ENCODE data around the gene C6orf118.

Gene C6orf118

DNA sequence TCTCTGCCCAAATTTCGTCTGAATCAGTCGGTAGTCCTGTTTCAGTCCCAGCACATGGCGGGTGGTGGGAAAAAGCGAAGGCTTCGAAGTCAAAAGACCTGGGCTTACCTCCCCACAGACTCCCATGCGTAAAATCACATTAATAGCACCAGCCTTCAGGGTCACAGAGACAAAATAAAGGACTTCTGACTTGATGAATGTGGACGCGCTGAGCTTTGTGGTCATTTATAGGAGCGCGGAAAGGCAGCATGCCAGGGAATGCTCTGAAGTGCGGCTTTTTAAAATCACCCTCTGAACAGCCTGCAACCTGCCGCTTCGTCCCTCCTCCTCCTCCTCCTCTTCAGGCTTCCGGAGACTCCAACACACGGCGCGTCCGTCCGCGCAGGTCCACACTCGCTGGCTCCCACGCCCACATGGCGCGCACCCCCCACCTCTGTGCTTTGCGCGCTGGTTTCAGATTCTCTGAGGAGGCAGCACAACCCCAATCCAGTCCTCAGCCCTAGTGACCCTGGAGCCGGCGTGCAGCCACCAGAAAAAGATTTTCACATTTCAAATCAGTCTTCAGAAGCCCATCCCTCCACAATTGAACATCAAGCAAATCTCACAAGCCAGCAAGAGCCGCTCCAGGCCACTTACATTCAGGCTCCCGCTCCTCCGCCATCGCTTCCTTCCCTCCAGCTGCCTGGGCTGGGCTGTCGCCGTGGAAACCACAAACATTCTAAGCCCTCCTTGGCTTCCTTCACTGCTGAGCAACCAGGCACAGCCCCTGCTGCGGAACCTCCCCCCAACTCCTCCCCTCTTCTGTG lies at the start of gene C6orf118:
C6orf118 (minus strand) TSS at position 680 of the 806 bp plus-strand sequence; CDS start at position 661, 19 bp downstream.
- DNase-seq = no peak

DNA sequence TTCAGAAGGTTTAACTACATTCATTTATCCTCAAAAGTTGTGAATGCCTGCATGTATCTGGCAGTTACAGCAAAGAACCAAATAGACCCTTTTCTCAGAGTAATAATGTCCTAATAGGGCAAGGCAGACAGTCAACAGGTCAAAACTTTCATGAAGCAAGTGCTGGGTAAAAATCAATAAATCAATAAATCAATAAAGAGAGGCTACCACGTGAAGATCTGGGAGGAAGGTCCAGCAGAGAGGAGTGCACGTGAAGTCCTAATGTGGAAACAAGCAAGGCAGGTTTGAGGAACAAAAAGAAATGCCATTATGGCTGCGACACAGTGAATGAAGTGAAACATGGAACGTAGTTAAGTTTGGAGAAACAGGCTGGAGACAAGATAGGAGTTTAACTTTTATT lies 36.3 kb upstream of the C6orf118 start:
- no peak for DNase-seq

DNA sequence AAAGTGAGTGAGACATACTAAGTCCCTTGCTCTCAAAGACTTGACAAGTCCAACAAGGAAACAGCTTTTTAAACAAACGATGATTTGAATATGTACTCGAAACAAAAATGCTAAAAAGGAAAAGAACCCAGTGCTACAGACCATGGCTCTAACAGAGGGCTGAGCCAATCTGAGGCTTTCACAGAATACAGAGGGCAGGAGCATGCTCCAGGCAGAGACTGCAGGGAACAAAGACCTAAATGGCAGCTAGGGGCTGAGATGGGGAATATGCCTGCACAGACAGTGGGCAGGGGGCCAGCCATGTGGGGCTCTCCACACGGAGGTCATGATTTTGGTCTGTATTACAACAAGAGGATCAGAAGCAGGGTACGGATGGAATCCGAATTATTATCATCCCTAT lies 31.1 kb upstream of the C6orf118 start:
- DNase-seq = no peak

DNA sequence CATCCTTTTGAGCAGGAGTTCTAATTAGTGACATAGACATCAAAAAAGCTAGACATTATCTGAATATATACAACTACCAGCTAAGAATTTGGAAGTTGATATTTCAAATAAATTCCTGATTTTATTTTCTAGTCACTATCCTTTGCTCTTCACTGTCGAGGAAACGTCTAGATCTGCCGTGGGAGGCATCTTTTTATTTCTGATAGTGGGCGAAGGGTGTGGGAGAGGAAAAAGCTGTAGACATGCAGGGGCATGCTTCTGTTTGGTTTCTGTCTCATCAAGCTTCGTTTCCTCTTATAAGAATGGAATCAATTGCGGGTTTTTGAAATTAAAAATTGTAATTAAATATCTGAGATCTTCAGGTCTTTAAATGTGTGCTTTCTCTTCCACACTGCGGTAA lies 16.2 kb upstream of the C6orf118 start:
- DNase-seq = no peak

DNA sequence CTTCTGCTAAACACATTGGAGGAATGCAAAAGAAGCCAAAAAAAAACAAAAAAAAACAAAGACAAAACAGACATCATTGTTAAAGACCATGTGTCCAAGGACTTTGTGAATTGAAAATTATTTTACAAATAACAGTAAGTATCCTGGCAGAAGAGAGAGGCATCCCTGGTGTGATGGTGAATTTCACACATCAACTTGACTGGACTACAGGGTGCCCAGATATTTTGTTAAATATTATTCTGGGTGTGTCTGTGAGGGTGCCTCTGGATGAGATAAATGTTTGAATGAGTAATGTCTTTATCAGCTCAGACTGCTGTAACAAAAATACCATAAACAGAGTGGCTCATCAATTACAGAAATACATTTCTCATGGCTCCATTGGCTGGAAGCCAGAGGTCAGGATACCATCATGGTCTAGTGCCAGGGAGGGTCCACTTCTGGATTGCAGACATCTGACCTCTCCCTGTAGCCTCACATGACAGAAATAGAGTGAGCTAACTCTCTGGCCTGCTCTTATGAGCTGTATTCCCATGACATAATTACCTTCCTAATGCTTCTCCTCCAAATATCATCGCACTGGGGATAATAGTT lies 12.2 kb upstream of the C6orf118 start:
- DNase-seq = no peak

DNA sequence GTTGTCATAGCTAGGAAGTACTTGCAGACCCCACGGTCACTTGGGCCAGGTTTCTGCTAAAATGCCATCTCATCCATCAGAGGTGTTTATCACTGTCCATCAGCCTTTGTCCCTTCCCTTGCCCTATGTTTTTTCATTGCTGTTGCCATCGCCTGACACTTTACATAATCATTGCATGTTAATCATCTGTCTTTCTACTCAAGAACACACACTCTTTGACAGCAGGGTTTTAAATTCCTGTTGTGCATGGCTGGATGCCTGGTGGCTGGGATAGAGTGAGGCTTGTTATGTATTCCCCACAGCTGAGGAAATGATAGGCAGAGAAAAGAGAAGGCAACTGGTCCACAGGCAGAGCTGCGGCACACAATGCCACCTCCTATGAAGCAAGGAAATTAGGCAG lies 11.7 kb upstream of the C6orf118 start:
- no peak for DNase-seq

DNA sequence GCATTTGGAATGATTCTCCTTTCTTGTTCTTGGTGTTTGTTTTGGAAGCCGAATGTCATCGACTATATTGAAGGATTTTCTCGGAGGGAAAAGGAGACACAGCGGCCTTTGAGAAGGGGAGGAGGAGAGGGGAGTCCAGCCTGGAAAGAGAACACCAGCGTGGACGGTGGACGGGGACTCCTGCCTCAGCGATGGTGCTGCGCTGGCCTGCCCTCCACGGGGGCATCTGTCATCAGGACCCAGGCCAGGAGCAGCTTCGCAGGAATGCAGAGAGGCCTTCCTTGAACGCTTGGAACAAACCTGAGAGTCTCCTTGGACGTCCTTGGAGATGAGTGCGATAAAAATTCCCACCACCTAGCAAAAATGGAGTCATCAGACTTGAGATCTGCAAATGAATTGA lies 8.3 kb upstream of the C6orf118 start:
- DNase-seq = no peak

DNA sequence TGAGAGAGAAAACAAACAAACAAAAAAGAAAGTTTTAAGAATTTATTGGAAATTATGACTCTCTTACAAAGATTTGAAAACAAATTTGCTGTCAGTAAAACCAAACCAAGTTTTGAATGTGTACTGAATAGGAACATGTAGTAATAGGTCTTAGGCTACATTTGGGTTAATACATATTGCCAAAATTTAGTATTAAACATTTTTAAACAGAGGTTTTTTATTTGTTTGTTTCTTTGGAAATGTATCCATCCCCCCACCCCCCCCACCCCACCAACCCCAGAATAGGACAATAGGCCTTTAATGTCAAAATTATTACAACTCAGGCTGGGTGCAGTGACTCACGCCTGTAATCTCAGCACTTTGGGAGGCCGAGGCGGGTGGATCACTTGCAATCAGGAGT lies 2.5 kb downstream of the C6orf118 start:
- DNase-seq = no peak

DNA sequence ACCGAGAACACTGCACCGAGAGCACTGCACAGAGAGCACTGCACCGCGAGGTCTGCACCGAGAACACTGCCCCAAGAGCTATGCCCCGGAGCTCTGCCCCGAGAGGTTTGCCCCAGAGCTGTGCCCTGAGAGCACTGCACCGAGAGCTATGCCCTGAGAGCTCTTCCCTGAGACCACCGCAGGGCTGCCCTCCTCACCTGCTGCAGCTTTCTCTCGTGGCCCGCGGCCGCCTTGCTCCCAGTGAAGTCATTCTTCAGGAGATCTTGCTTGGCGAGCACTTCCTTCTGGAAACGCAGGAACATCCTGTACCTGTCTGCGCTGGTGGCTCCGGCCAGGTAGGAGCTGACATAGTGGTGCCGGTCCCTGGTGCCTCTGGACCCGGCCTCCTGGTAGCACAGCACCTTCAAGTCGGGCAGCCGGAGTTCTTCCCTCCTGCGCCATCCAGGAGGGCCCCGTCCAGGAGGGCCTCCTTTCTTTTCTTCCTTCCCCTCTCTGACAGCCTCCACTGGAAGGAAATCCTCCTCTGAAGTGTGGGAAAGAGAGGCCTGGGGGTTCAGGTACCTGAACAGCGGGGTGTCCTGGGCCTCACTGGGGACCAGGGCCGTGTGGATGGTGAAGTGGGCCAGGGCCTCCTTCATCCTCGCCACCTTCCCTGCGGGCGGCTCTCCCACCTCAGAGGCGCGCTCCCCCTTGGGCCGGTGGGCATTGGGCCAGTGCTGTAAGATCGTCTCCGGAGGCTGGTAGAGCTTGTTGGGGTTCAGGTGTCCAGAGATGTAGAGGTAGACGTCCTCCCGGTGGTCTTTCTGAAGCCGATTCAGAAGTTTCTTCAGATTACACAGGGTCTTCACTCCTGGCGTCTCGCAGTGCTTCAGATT lies 7.8 kb downstream of the C6orf118 start:
- DNase-seq = no peak

DNA sequence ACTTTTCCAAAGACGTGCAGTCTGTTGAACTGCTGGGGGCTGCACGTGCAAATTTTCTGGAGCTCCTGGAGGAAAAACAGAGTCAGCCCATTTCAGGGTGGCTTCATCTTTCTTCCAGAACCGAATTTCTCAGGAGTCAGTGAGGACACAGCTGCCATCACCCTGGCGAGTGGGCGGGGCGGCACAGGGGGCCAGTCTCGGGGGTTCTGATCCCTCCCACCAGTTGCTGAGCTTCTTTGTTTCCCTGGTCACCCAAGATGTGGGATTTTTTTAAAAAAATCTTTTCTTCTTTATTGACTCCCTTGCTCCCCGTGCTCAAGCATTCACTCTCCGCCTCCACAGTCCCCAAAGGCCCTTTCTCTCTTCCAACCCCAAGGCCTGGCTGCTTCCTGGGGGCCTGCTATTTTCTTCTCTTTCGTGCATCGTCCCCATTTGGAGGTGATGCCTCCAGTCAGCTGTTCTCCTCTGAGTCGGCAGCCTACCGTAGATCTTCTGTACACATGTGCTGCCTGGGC lies 8.9 kb downstream of the C6orf118 start:
- DNase-seq = no peak

DNA sequence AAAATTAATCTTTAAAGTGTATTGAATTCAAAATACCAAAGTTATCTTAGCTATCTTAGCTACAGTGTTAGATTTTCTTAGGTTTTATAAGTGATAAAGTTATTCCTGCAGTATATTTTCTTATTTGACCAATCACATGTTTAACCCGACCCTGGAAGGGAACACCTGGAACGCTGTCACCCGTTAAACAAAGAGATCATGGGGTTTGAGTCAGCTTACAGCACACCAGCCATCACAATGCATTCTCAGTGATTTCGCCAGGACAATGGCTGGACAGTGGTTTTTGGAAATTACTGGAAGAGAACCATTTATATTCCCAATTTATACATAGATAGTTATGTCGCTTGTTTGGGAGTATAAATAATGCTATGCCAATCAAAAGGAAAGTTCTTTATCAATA lies 10.5 kb downstream of the C6orf118 start:
- no peak for DNase-seq

DNA sequence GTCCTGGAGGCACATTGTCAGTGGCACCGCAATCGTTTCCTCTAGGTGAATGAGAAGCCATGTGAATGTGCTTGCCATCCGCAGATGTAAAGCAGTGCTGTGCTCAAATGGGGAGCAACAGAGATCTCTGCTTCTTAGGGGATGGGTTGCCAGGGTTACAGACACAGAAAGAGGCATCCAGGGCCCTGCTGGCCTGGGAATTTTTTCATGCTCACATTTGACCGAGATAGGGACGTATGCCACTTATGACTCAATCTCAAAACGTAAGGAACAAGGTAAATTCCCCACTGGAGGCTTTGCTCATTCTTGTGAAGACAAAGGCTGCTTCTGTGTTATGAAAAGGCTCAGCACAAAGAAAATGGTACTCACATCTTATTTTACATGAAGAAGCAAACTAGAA lies 11.0 kb downstream of the C6orf118 start:
- DNase-seq = no peak

DNA sequence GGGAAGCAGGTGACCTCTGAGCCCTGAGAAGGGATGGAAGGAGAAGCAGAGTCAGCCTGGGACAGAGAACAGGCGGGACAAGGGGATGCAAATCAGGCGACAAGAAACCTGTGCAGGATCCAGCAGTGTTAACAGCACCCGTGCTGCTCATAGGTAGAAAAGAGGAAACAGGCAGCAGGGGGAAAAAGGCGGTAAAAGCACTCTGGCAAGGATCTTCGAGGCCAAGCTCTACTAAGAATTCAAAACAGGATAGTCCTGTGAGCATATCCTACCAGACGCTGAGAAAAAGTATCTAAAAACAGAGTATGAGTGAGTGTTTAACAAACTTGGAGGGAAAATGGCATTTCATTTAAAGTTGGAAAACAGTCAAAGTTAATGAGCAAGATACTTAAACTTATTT lies 16.7 kb downstream of the C6orf118 start:
- DNase-seq = no peak

DNA sequence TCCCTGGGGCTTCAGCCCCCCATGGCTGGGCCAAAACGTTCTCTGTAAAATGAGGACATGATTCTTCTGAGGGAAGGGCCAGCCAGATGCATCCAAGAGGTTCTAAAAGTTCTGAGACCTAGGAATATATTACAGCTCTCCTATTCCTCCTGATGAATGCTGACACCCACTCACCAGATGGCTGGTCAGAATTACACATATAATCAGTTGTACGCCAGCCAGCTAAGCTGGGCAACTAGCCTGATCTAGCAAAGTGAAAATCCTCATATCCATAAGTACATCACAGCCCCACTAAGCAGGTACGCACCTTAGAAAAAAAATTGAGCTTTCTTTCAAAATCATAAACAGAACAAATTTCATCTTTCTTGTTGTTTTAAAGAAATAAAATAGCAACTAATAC lies 34.8 kb downstream of the C6orf118 start:
- no peak for DNase-seq

DNA sequence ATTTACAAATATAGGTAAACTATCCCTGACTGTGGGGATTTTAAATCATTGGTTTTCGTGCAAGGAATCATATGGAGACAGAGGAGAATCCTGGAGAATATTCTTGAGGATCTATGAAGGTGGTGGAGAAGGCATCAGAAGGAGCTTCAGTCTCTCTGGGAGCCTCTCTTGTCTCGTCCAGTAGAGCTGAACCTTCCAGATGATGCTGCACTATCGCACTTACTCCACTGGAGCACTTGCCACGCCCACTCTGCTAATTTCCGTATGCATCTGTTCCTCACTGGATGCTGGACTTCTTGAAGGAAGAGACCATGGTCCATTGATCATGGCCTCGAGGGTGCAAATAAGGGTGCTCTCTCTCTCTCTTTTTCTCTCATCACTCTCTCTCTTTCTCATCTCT lies 36.8 kb downstream of the C6orf118 start:
- DNase-seq = no peak

DNA sequence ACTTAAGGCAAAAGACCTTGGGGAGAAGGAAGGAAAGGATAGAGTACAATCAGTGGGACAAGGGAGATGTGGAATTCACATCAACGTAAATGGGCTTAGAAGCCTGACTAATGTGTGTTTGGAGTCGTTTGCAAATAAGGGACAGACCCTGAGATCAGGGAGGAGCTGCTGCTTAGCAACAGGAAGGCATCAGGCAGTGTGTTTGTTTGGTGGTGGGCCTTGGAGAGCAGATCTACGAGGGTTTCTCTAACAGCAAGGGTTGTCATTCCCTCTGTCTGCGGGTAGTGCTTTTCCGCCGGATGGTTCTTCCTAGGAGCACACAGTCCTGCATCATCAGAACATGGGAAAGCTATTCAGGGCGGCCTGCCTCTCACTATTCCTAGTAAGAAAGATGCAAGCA lies 40.4 kb downstream of the C6orf118 start:
- no peak for DNase-seq

DNA sequence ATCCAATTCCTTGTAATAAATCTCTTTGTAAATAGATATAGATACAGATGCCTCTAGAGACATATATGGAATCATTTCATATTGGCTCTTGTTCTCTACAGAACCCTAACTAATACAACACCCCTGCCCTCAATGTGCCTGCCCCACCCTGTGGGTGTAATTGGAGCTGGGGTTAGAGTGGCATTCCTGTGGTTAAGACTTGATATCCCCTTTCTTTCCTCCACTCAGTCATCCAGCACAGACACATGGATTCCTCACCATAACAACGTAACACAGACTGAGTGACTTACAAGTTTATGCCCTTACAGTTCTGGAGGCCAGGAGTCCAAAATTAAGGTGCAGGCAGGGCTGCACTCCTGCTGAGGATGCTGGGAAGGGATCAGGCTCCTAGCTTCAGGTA lies 42.8 kb downstream of the C6orf118 start:
- DNase-seq = no peak

DNA sequence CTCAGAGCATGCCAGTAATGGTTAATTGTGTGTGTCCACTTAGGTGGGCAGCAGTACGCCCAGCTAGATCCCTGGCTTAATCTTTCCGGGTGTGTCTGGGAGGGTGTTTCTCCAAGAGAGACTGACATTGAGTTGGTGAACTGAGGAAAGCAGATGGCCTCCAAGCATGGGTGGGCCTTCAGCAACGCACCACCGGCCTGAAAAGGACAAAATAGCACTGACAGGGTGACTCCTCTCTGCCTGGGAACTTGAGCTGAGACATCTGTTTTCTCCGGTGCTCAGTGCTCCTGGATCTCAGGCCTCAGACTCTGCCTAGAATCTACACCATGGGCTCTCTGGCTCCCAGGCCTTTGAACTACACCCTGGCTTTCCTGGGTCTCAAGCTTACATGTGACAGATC lies 43.2 kb downstream of the C6orf118 start:
- DNase-seq = no peak

DNA sequence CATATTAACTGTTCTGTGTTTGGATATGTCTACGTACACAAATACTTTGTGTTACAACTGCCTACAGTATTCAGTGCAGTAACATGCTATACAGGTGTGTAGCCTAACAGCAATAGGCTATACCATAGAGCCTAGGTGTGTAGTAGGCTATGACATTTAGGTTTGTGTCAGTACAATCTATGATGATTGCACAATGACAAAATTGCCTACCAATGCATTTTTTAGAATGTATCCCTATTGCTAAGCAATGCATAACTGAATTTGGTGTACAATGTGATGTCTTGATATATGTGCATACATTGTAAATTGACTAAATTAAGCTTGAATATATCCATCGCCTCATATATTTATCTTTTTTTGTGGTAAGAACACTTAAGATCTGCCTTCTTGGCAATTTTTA lies 48.9 kb downstream of the C6orf118 start:
- no peak for DNase-seq

DNA sequence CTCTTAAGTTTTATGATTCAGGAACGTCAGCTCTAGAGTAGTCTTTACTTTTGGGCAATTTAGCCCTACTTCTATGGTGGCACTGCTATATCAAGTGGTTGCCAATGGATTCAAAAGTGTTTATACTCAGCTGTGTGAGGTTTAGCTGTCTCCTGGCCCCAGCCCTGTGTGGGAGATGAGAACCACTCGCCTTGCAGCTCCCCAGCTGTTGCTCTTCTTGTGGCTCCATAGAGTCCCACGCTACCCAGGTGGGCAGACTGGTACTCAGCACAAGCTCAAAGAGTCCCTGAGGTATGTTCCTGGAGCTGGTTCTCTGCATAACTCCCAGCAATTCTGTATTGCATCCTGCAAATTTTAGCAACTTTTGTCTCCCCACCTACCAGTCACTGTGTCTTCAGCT lies 59.6 kb downstream of the C6orf118 start:
- DNase-seq = no peak

DNA sequence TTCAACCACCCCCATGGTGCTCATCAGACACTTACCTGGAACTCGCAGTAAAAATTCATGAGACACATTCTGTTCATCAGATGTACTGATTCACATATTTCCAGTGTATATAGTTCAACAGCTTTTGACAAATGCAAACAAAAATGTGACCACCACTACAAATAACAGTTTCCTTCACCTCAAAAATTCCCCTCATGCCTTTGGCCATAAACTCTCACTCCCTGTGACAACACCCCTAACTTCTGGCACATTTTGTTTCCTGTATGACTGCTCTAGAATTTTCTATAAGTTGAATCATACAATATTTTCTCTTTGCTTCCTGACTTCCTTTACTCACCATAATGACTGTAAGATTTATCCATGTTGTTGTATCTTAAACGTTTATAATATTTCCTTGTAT lies 63.7 kb downstream of the C6orf118 start:
- DNase-seq = no peak

DNA sequence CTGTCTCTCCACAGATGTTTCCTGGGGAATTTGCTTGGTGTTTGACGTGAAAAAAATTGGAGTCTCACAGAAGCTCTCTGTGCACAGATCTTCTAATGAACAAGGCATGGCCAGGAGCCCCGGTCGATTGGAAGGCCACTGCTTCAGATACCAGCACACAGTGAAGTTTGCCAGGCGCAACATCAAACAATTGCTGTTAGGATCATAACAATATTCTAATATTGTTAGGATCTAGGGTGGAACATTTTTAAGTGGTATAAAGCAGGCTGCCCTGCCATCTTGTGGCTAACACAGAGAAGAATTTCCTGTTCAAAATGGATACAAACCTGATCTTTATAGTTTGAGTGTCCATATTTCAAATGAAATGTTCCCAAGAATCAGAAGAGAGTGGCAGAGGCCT lies 64.1 kb downstream of the C6orf118 start:
- no peak for DNase-seq

DNA sequence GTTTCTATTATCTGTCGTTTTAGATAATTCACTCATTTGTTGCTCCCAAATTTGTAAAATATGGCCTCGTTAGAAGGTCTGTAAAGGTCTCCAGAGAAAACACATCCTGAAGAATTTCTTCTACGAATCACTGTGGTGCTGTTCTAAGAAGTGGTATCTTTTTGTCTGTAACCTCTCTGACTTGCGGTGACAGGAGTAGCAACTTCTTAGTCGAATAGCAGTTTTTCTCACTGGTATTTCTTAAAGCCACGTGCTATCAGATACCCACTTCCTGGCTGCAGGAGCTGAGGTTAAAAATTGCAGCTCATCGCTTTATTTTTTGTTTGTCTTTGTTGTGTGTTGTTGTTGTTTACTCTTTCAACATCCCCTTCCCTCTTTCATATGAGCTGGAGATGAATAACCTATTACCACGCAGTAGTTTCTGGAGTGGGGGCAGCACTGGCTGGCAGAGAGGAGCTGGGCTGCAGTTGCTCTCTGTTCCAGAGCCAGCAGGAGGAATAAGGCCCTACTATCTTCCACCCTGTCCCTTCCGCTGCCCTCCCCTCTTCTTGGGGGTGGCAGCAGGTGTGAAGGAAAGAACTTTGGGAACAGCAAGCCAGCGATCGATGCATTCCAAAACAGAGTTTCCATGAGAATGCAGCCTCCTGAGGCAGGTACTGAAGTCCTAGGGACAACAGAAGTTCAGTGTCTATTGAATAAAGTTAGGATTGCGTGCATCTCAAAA lies 64.7 kb downstream of the C6orf118 start:
- DNase-seq = no peak

All from NCI-H2081 treated with DMSO at 0.1 percent for 48 hours (cell line).